MM.1S (cell line): Measurements from ENCODE around the gene INSYN2A.

Experiments
- CTCF ChIP-seq: fragments of 300-600 bp; sonication (generic); IDR thresholded peaks from 2 replicates; pipeline ENCODE4 v1.5.1; 2016; ENCODE audit warnings: antibody characterized with exemption, low read length, mixed read lengths
- EZH2 ChIP-seq: fragments of 300-600 bp; sonication (generic); optimal IDR thresholded peaks from 2 replicates; pipeline ENCODE3; 2017; ENCODE audit warnings: low read depth, mild to moderate bottlenecking, antibody characterized with exemption, low read length, mixed read lengths
- EZH2phosphoT487 ChIP-seq: fragments of 300-600 bp; sonication (generic); IDR thresholded peaks from 2 replicates; pipeline ENCODE4 v1.6.1; 2018; ENCODE audit warnings: antibody characterized with exemption, low read length

DNA sequence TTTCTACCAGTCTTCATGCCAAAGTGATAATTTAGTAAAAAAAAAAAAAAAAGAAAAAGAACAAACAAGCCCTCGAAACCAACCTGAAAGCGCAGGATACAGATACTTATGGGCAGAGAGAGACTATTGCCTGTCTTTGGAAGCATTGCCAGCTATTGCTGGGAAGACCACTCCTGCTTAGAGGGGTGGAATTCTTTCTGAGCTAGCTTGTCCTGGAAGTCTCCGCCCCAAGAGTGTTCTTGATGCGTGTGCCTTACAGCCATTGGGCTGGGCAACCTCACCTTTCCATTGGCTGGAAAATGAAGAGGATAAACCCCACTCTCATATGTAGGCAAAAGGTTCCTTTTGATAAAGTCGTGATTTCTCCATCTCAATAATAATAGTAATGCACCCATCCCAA lies 19.9 kb upstream of the INSYN2A start:
- TF ChIP-seq EZH2 (no peak), CTCF (no peak), EZH2phosphoT487 (no peak)
